Parathyroid adenoma (tissue), 2 donors: ENCODE measurements around the gene UNC13C.

Experiments
- H2AFZ ChIP-seq: fragments of 300-600 bp; sonication (generic); one replicate; pipeline ENCODE4 v1.7.0; 2017; ENCODE audit warnings: antibody characterized with exemption, mild to moderate bottlenecking
- H3K27ac ChIP-seq: fragments of 300-600 bp; sonication (generic); one replicate; pipeline ENCODE4 v1.7.0; 2017
- H3K27me3 ChIP-seq: fragments of 300-600 bp; sonication (generic); one replicate; pipeline ENCODE4 v1.7.0; 2017; ENCODE audit warnings: low read length; ENCODE audit not compliant: control insufficient read depth, insufficient read depth
- H3K36me3 ChIP-seq: fragments of 300-600 bp; sonication (generic); one replicate; pipeline ENCODE4 v1.7.0; 2017; ENCODE audit warnings: low read length; ENCODE audit not compliant: control insufficient read depth, insufficient read depth
- H3K4me1 ChIP-seq: fragments of 300-600 bp; sonication (generic); one replicate; pipeline ENCODE4 v1.7.0; 2017; ENCODE audit warnings: control low read depth
- H3K4me2 ChIP-seq: fragments of 300-600 bp; sonication (generic); one replicate; pipeline ENCODE4 v1.7.0; 2017; ENCODE audit warnings: low read length
- H3K4me3 ChIP-seq: fragments of 300-600 bp; sonication (generic); one replicate; pipeline ENCODE4 v1.7.0; 2017; ENCODE audit warnings: low read depth, low read length
- H3K79me2 ChIP-seq: fragments of 300-600 bp; sonication (generic); one replicate; pipeline ENCODE4 v1.7.0; 2017; ENCODE audit warnings: control low read depth
- H3K9ac ChIP-seq: fragments of 300-600 bp; sonication (generic); one replicate; pipeline ENCODE4 v1.7.0; 2017; ENCODE audit warnings: mild to moderate bottlenecking
- H3K9me3 ChIP-seq: fragments of 300-600 bp; sonication (generic); one replicate; pipeline ENCODE4 v1.7.0; 2017; ENCODE audit warnings: low read length; ENCODE audit not compliant: control insufficient read depth
- TF ChIP-seq, protein P1 (sequence below): fragments of 300-600 bp; sonication (generic); IDR thresholded peaks from one replicate; pipeline ENCODE4 v1.7.0; 2017; ENCODE audit warnings: antibody characterized with exemption, mild to moderate bottlenecking
- donor health status: primary hyperparathyroidism.

Gene UNC13C

DNA sequence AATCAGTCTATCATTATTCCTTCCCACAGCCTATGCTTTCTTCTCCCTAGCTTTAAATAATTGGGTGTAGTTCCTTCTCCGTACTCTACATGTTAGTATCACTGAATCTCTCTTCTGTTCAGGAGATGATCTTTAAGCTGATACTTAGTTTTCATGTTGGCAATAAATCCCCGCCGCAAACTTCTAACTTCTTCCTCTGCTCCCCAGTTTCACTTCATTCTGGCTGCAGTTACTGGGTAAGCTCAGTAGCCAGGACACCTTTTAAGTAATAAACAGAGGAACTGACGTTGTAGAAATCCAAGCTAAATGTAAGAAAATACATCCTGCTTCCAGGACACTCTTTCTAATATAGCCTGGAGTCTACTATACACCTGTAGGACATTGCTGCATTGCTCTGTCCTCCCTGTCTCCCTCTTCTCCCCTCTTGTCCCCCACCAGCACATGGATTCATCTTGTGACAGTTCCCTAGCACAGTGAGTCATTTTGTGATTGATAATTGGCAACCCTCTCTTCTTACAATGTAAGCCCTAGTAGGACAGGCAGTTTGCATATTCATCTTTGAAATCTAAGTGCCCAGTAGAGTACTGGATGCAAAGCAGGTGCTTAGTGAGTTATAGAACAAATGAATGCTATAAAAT, 598.2 kb downstream of the UNC13C start:
- Histone ChIP-seq H3K9ac (no peak overlapping the region), H3K4me3 (no peak overlapping the region), H3K27me3 (no peaks in the 10 kb centered on the region), H2AFZ (no peak overlapping the region), H3K36me3 (no peaks in the 10 kb centered on the region), H3K4me2 (no peak overlapping the region), H3K79me2 (no peaks in the 10 kb centered on the region), H3K27ac (no peak overlapping the region), H3K9me3 (no peaks in the 10 kb centered on the region), H3K4me1 (no peaks in the 10 kb centered on the region)
- TF ChIP-seq, protein P1, sequence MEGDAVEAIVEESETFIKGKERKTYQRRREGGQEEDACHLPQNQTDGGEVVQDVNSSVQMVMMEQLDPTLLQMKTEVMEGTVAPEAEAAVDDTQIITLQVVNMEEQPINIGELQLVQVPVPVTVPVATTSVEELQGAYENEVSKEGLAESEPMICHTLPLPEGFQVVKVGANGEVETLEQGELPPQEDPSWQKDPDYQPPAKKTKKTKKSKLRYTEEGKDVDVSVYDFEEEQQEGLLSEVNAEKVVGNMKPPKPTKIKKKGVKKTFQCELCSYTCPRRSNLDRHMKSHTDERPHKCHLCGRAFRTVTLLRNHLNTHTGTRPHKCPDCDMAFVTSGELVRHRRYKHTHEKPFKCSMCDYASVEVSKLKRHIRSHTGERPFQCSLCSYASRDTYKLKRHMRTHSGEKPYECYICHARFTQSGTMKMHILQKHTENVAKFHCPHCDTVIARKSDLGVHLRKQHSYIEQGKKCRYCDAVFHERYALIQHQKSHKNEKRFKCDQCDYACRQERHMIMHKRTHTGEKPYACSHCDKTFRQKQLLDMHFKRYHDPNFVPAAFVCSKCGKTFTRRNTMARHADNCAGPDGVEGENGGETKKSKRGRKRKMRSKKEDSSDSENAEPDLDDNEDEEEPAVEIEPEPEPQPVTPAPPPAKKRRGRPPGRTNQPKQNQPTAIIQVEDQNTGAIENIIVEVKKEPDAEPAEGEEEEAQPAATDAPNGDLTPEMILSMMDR, result no peak

DNA sequence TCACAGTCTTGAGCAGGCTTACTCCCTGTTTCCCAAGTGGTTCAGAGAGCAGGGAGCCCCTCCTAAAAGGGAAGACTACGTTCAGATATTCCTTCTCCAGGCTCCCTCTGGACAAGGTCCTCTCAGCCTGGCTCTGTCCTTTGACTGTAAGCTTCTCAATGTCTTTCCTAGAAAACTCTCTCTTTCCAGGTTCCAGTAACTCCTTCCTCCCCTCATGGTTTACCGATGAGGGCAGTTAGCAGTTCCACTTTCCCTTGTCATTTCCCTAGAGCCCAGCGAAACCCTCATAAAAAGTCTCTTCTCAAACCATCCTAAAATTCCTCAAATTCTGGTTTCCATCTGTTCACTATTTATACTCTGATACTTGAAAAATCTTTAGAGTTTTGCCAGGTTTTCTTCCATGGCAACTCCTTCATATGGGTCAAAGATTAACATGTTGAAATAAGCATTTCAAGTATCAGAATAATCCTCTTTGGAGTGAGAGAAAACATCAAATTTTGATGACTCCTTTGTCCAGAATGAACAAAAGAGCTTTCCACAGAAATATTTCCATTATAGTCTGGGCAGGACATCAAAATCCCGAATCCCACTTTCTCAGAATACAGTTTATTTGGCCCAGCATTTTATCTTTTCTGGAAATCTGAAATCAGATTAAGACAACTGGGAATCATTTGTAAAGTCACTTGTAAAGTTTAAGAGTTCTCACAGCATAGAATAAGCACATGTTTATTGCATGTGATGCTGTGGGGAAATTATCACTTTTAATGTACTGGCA, 599.4 kb downstream of the UNC13C start:
- H3K36me3 ChIP-seq, result no peaks in the 10 kb centered on the region
- no peaks in the 10 kb centered on the region for H3K79me2 ChIP-seq
- no peaks in the 10 kb centered on the region for H3K9me3 ChIP-seq
- TF ChIP-seq, protein P1, result no peak
- no peak overlapping the region for H3K4me2 ChIP-seq
- no peak overlapping the region for H3K9ac ChIP-seq
- H2AFZ ChIP-seq, result no peak overlapping the region
- H3K4me3 ChIP-seq, result no peak overlapping the region
- no peaks in the 10 kb centered on the region for H3K27me3 ChIP-seq
- H3K27ac ChIP-seq, result no peak overlapping the region
- H3K4me1 ChIP-seq, result no peaks in the 10 kb centered on the region

DNA sequence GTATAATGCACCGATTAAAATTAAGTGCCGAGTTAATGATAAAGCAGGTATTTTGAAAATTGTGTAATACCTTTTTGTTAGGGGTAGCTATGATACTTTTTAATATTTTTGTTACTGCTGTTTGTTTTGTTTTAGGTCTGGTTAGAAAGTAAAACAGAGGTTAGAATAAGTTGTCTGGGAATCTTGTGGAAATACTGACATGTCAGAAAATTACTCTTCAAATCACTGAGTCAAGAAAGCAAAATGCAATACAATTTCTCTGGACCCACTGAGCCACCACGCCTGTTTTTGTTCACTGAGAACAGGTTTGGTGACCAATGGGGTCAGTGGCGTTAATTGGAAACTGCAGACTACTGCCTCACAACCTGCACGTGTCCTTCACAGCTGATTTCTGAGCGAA, 601.6 kb downstream of the UNC13C start:
- H3K79me2 ChIP-seq, result no peaks in the 10 kb centered on the region
- no peaks in the 10 kb centered on the region for H3K4me1 ChIP-seq
- H3K4me3 ChIP-seq, result no peak overlapping the region
- H3K4me2 ChIP-seq, result no peak overlapping the region
- H2AFZ ChIP-seq, result no peak overlapping the region
- H3K27me3 ChIP-seq, result no peaks in the 10 kb centered on the region
- no peaks in the 10 kb centered on the region for H3K9me3 ChIP-seq
- TF ChIP-seq, protein P1, result no peak
- H3K36me3 ChIP-seq, result no peaks in the 10 kb centered on the region
- no peak overlapping the region for H3K9ac ChIP-seq
- no peak overlapping the region for H3K27ac ChIP-seq

DNA sequence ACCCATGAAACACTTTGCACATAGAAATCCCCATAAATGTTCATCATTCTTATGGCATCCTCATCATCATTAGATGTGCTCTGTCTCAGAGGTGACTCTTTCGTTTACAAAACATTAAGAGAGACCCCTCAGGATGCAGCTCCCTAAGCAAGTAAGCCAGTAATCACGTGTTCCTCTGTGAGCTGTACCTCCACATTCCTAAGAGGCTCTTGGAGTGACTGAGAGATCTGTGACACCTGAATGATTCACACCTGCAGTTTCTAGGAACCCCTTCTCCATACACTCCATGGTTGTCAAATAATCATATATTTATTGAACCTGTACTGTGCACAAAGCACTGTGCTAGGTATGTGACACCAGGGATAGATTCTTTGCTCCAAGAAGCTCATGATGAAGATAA, 602.4 kb downstream of the UNC13C start:
- Histone ChIP-seq H3K4me1 (no peaks in the 10 kb centered on the region), H3K27me3 (no peaks in the 10 kb centered on the region), H3K4me2 (no peak overlapping the region), H3K9me3 (no peaks in the 10 kb centered on the region), H3K36me3 (no peaks in the 10 kb centered on the region), H3K9ac (no peak overlapping the region), H3K79me2 (no peaks in the 10 kb centered on the region), H3K4me3 (no peak overlapping the region), H2AFZ (no peak overlapping the region), H3K27ac (no peak overlapping the region)
- TF ChIP-seq, protein P1, result no peak
